Germinal center (tissue), 1 donor: ENCODE results near the gene INF2.
"Not testable (repeated sequence)": the region's sequence is repeated elsewhere in the genome, so short reads cannot be mapped to it uniquely, and the experiment has no call there.

Source experiments
- DNase-seq: peaks from one replicate; pipeline ENCODE4 v3.0.0; 2012; ENCODE audit warnings: mixed read lengths, low spot score

The INF2 gene

DNA sequence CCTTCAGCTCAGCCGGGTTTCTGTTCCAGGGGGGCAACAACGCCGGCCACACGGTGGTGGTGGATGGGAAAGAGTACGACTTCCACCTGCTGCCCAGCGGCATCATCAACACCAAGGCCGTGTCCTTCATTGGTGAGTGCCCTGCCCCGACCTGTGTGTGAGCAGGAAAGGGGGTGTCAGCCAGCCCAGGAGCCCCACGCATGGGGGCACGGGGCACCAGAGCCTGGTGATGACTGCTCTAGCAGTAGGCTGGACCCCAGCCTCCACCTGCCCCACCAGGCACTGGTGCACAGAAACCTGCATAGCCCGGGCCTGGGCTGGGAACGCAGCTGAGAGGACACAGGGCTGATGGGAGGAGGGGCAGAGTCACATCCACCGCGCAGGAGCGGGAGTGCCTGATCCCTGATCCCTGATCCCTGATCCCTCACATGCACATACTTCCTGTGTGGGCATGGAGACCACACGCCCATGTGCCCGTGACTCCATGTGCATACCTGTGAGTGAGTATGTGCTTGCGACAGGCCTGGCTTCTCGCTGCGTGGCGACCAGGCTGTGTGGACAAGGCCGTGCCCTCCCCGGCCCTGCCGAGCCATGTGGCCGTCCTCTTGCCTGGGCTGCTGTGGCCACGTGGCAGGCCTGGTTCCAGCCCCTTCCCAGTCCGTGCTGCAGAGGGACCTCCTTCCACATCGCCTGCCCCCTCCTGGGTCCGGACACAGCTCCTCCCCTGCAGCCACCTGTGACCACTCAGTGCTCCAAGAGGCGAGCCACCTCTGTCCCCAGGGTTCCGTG, 45.8 kb downstream of the INF2 start:
- no peak for DNase-seq

DNA sequence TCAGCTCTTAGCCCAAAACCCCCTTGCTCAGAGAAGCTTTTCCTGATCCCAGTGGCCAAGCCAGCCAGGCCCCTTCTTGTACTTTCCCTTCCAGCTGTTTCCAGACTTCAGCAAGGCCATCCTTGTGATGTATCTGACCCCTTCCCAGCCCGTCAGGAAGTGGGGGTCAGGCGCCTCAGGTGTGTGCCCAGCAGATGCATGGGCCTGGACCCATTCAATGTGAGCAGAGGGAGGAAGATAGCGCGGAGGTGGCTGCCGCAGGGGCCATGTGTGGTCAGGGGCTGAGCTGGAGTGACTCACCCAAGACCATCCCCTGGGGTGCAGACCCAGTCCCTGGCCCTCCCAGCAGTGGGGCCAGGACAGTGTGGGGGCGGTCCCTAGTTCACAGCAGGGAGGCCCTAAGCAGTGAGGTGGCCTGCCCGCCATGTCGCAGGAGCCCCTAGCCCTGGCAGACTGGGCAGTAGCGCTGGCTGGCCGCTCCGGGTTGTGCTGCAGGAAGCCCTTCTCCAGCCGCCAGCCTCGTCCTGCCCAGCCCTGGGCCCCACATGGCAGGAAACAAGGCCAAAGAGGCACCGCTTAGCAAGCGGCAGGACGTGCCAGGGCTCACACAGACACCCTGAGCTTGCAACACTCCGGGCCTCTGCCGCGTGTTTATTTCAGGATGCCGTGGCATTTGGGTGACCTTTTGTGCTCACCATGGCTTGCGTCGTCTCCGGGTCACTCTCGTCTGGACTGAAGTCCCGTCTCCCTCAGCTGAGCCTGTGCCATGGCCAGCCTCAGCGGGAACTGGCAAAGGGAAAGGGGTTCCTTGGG, 46.6 kb downstream of the INF2 start:
- DNase-seq, result no peak

DNA sequence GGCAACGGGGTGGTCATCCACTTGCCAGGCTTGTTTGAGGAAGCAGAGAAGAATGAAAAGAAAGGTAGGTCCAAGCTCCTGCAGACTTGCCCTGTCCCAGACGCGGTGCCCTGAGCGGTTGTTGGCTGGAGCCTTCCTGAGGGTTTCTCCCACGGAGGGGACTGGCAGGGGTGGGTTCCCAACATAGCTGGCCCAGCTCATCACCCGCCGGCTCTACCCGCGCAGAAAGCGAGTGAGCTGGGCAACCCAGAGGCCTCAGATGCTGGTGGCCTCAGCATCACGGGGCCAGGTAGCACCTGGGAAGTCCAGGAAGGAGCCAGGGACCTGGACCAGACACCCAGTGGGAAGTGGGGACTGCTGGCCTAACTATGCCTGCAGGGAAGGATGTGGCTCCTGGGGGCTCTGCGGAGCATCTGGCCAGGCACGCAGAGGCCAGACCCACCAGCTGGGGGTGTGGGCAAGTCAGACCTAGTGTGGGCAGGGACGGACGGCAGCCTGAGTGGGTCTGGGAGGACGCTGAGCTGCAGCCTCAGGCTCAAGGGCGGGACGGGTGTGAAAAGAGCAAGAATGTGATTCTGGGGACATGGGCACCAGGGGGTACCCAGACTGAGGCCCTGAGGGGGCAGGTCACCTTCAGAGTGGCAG, 49.1 kb downstream of the INF2 start:
- no peak for DNase-seq

DNA sequence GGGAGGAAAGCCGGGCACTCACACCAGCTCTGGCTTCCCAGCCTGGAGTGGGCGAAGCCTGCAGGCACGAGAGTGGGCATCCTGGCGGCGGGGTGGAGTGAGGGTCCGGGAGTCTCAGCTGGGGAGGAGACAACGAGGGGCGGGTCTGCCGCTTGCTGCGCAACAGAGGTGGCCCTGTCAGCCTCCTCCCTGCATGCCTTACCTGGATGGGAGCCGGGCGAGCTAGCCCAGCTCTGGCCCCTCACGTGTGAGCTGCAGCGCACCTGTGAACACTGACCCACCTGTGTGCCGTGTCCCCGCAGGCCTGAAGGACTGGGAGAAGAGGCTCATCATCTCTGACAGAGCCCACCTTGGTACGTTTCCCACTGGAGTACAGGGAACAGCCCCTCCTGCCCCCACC, 49.6 kb downstream of the INF2 start:
- DNase-seq, result no peak

DNA sequence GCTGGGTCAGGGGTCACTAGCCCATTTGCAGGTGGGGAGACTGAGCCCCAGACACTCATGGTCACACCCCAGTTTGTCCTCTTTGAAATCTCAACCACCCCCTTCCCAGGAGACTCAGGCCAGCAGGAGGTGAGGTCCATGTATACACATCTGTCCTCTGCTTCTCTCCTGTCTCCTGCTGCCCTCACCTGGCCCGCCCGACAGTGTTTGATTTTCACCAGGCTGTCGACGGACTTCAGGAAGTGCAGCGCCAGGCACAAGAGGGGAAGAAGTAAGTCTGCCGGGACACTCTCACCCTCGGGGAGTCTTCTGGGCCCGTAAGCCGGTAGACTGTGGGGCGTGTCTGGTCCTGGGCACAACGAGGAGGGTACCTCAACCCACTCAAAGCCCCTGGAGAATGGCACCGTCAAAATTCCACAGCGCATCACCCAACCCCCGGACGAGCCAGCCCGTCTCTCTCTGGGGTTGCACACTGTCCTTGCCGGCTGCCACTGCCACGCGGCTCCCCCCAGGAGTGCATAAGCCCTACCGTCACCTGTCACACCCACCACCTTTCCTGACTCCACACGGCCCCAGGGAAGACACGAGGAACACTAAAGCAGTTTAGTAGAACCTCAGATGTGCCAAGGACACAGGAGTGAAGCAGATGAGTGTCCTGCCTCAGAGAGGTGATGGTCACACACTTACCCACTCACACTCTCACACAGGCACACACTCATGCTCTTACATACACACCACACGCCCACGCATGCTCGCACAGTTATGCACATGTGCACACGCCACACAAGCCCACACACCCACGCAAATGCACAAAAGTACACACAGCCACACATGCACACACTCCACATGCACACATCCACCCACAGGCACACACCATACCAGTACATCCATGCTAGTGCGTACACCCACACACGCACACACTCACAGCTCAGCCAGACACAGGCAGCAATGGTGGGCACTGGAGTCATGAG, 50.4 kb downstream of the INF2 start:
- DNase-seq, result no peak

DNA sequence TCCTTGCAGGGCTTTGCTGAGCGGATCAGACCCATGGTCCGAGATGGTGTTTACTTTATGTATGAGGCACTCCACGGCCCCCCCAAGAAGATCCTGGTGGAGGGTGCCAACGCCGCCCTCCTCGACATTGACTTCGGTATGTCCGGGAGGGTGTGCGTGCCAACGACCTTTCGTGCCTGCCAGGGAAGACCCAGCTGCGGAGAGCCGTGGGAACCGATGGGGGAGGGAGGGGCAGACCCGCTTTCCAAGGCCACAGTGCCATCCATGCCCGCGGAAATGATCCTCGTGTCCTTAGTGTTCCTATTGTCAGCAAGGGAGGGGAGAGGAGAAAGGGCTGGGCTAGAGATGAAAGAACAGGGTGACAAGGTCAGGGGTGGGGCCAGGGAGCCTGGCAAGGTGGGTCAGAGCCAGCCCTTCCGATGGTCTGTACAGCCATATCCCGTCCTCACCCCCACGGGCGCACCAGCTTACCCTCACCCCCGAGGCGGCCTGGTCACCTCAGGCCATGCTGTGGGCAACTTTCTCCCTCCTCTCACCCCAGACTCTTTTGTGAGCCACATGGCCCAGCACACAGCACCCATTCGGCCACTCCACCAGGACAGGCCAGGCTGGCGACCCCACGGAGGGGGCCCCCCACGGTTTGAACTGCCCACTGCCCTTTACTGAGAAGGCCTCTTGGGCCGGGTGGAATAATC, 51.8 kb downstream of the INF2 start:
- no peak for DNase-seq

DNA sequence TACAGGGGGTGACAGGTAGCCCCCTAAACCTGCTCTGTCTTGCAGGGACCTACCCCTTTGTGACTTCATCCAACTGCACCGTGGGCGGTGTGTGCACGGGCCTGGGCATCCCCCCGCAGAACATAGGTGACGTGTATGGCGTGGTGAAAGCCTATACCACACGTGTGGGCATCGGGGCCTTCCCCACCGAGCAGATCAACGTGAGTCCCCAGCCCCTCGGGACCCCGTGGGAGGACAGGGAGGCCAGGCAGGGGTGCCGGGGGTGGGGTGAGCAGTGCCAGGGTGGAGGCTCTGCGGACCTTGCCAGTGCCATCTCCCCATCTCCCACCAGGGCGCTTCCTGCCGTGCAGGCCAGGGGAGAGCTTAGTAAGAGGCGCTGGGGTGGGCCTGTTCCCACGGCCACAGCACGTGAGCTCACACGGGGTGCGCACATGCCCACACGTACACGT, 52.4 kb downstream of the INF2 start:
- DNase-seq, result no peak

DNA sequence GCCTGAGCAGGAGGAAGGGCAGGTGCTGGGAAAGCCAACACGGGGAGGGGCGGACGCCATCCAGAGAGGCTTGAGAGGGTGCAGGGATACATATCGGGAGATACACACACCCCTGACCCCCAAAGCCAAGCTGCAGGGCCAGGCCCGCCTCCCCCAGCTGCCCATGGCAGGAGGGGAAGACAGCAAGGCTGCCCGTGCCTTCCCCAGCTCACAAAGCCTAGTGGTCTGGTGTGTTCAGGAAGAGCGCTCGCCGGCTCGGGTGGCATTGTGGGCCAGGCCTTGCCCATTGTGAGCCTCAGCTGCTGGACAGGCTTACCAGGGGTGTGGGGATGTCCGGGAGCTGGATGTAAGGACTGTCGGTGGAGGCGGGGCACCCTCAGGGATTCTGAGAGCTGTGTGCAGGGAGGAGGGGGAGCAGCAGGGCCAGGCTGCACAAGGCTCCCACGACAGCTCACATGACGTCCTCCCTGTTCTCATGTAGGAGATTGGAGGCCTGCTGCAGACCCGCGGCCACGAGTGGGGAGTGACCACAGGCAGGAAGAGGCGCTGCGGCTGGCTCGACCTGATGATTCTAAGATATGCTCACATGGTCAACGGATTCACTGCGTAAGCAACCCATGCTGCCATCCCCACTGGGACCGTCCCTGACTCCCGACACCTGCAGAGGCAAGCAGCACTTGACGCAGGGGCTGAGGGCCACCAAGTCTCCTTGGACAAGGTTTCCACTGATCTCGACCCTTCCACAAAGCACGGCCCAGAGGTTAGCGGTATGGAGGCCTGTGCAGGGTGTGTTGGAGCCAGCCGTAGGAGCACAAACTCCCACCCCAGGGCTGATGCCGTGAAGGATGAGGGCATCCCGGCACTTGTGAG, 53.4 kb downstream of the INF2 start:
- no peak for DNase-seq

DNA sequence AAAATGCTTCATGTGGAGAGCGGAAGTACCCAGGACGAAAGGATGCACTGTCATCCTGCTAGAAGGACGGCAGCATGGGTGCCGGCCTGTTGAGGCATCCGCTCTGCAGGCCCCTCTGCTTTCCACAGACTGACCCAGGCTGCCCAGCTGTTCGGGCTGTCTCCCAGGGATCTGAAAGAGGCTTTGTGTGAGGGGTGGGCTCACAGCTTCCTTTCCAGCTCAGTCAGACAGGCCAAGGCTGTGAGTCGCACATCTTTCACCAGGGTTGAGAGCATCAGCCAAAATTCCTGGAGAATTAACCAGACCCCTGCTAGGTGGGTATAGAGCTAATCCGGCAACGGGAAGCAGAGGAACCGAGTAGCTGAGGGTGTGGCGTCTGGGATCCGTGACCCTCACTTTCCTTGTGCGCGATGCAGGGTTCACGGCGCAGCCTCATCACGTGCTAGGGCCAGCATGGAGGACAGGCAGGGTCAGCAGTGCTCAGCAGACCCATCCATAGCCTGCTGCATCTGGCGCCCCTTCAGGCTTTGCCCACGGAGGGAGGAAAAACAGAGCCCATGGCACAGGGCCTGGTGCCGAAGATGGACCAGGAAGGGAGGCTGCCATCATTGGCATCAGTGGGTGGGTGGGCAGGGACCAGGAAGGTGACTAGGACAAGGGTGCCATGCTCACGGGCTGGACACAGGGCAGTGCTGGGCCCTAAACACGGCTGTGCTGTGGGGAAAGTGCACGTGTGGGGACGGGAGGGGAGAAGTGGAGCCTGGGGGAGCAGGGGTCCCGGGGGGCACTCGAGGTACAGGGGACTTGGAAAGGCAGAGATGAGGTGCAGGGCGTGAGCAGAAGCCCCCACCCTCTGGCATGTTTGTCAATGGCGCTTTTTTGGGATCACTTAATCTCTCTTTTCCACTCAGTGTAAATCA, 54.3 kb downstream of the INF2 start:
- no peak for DNase-seq

DNA sequence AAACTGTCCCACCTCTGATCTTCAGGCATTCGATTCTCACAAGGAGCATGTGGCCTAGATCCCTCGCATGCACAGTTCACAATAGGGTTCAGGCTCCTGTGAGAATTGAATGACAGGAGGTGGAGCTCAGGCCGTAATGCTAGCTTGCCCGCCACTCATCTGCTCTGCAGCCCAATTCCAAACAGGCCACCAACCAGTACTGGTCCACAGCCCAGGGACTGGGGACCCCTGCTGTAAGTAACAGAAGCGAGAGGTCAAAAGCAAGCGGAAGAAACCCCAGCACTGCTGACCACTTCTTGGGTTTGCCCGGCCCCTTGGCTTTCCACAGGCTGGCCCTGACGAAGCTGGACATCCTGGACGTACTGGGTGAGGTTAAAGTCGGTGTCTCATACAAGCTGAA, 55.1 kb downstream of the INF2 start:
- DNase-seq, result no peak

DNA sequence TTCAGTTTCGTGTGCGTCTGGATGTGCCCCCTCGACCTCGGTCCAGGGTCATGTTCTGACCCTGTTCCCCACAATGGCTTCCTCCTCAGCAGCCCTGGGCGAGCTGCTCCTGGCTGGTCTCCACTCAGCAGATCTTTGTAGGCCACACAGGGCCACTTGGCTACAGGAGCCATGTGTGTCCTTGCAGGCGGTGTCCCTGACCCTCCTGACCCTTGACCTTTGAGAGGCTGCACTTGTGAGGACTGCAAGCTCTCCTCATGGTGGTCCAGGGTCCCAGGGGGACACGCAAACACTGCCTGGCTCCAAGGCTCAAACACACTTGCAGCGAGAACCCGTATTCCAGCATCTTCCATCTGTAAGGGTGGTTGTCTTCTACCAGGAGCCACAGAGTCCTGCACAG, 56.0 kb downstream of the INF2 start:
- no peak for DNase-seq

DNA sequence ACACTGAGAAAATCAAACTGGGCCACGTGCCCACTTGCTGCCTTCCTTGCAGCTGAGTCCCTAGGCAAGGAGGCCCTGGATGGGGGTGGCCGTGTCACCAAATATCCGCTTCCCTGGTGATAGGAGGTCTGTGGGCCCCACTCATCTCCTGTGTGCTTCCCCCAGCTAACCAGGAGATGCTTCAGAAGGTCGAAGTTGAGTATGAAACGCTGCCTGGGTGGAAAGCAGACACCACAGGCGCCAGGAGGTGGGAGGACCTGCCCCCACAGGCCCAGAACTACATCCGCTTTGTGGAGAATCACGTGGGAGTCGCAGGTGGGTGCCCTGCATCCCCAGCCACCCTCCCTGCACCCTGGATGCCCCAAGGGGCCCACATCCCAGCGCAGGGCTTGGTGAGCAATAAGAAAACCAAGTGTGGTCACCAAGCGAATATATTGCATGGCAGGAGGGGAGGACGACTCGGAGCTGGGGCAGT, 56.7 kb downstream of the INF2 start:
- no peak for DNase-seq

DNA sequence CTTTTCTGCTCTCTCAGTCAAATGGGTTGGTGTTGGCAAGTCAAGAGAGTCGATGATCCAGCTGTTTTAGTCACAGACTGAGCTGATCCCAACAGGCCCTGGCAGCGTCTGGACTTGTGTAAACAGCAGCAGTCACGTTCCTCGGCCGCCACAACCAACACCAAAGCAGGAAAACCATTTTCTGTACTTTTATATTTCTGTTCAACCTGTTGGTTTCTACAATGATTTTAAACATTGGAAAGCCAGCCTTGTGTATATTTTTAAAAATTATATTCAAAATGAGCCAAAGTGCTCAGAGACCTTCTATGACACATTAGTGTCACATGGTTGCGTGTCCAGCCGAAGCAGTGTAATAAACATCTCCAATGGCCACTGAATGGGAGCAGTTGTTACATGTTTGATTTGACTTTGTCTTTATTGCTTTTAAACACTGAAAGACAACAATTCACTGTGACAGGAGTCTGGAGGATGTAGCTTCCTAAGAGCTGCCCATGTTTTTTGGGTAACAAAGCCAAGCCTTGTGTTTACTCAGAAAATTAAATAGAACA, 57.6 kb downstream of the INF2 start:
- no peak for DNase-seq

DNA sequence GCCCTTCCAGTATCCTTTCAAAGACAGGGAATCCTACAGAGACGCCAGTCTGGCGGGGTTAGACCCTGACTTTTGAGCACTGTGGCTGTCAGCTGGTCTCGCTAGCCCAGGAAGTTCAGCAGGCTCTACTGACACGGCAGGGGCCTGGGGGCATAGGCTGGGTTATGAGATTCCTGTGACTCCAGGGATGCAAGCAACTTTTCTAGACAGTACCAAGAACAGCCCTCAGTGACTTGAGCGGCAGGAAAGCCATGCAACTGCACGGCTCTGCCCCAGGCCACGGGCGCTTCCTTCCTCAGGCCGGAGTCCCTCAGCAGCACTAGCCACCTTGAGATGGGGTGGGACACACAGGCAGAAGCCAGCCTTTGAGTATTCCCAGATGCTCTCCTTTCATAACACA, 58.5 kb downstream of the INF2 start:
- DNase-seq, result no peak

DNA sequence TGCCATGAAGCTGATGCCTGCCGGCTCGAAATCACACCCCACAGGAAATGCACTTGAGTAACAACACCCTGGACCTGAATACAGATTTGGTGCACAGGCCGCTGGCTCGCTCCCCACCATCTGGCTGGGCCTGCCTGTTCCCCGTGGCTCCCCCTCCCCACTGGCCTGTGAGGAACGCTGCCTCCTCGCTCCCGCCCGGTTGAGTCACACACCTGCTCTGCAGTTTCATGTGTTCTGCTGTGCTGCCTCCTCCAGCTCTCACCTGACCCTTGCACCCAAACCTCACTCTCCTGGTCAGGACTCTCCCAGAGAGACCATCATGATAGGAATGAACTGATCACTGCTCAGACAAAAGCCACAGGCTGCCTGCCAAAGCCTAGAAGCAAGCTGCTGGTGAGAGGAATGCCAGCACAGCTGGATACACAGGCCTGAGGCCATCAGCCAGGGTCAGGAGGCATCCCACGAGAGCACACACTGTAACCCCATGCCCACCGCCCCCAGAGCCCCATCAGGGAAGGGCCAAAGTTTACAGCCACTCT, 59.8 kb downstream of the INF2 start:
- no peak for DNase-seq

DNA sequence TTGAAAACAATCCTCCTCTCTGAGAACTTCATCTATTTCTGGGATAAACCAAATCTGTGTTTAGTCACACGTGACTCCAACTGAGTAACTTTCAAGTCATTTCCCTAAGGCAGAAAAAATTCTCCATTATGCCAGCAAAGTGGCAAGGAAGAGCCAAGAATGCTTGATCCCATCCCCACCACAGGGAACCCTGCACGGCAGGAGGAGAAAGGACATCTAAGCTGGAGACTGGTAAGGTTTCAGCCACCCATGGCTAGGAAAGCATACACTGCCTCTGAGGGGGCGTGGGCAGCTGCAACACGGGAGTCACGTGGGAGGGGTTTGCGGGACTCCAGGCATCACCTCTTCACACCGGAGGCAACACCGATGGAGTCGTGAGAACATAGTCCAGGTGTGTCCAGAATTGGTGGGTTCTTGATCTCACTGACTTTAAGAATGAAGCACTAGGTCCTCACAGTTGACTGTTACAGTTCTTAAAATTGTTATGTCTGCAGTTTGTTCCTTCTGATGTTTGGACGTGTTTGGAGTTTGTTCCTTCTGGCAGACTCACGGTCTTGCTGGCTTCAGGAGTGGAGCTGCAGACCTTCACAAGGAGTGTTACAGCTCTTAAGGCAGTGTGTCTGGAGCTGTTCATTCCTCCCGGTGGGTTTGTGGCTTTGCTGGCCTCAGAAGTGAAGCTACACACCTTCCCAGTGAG, 60.8 kb downstream of the INF2 start:
- no peak for DNase-seq

DNA sequence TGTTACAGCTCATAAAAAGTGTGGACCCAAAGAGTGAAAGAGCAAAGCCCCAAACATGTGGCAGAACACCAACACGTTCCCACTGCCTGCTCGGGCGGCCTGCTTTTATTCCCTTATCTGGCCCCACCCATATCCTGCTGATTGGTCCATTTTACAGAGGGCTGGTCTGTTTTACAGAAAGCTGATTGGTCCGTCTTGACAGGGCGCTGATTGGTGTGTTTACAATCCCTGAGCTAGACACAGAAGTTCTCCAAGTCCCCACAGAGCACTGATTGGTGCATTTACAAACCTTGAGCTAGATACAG, 61.3 kb downstream of the INF2 start:
- DNase-seq, result not testable (repeated sequence)
